ENCODE results near the gene HOGA1.

Gene HOGA1

DNA sequence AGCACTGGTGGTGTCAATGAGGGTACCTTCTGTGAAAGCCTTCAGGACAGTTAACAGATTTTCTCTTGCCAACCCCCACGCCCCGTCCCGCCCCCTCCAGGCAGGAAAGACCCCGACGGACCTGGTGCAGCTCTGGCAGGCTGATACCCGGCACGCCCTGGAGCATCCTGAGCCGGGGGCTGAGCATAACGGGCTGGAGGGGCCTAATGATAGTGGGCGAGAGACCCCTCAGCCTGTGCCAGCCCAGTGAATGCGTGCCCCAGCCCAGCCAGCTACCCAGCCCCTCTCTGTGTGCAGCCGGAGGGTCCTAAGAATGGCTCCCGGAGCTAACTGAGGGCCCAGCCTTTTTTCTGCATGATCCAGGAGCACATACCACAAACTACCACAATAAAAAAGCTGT is 713 bp upstream of the HOGA1 start:
- Histone ChIP-seq H4K20me1 (ENCODE audit: insufficient read depth) (no peaks in the 10 kb centered on the region), H3K4me3 (IDR thresholded peaks at IDR 0.05; ENCODE audit: insufficient read depth, low read depth, low read length) (no peak overlapping the region), H3K4me1 (ENCODE audit: low read depth, poor library complexity, severe bottlenecking) (no peaks in the 10 kb centered on the region), H3K27ac (no peak overlapping the region), H3K4me2 (no peak overlapping the region), H3K27me3 (ENCODE audit: insufficient read depth, low read depth) (no peaks in the 10 kb centered on the region), H3K9ac (no peak overlapping the region), H2AFZ (ENCODE audit: low read depth) (no peak overlapping the region), H3K79me2 (ENCODE audit: insufficient read depth, low read depth) (no peaks in the 10 kb centered on the region), H3K36me3 (ENCODE audit: insufficient read depth) (no peaks in the 10 kb centered on the region)
- TF ChIP-seq, protein P1, sequence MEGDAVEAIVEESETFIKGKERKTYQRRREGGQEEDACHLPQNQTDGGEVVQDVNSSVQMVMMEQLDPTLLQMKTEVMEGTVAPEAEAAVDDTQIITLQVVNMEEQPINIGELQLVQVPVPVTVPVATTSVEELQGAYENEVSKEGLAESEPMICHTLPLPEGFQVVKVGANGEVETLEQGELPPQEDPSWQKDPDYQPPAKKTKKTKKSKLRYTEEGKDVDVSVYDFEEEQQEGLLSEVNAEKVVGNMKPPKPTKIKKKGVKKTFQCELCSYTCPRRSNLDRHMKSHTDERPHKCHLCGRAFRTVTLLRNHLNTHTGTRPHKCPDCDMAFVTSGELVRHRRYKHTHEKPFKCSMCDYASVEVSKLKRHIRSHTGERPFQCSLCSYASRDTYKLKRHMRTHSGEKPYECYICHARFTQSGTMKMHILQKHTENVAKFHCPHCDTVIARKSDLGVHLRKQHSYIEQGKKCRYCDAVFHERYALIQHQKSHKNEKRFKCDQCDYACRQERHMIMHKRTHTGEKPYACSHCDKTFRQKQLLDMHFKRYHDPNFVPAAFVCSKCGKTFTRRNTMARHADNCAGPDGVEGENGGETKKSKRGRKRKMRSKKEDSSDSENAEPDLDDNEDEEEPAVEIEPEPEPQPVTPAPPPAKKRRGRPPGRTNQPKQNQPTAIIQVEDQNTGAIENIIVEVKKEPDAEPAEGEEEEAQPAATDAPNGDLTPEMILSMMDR (conservative IDR thresholded peaks at IDR 0.05; ENCODE audit: low read depth, low read length): no peak

DNA sequence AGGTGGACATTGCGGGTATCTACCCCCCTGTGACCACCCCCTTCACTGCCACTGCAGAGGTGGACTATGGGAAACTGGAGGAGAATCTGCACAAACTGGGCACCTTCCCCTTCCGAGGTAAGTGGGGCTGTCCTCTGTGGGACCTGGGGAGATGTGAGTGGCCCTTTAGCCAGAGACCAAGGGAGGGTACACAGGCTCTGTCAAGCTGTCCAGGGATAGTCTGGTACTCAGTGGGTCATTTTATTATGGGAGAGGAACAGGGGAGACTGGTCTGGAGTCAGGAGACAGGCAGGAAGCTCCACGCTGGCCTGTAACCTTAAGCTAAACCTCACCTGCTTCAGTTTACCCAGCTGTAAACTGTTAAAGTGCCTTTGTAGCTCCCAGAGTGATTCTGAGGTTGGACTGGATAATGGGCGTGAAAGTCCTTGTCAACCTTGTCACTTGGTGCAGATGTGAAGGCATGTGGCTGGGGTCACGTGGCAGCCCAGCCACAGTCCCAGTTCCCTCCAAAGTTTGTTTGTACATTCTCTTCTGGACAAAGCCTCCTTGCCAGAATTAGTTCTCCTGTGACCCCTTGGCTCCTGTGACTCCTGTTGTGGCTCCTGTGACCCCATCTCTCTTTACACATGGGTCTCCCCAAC is 729 bp downstream of the HOGA1 start:
- no peak overlapping the region for H3K27ac ChIP-seq
- no peak overlapping the region for H3K4me2 ChIP-seq
- H3K9ac ChIP-seq: no peak overlapping the region
- H3K4me1 ChIP-seq (ENCODE audit: low read depth, poor library complexity, severe bottlenecking): no peaks in the 10 kb centered on the region
- no peak overlapping the region for H2AFZ ChIP-seq (ENCODE audit: low read depth)
- no peaks in the 10 kb centered on the region for H3K79me2 ChIP-seq (ENCODE audit: insufficient read depth, low read depth)
- H3K4me3 ChIP-seq (IDR thresholded peaks at IDR 0.05; ENCODE audit: insufficient read depth, low read depth, low read length): no peak overlapping the region
- no peaks in the 10 kb centered on the region for H4K20me1 ChIP-seq (ENCODE audit: insufficient read depth)
- TF ChIP-seq, protein P1 (conservative IDR thresholded peaks at IDR 0.05; ENCODE audit: low read depth, low read length): no peak
- H3K27me3 ChIP-seq (ENCODE audit: insufficient read depth, low read depth): no peaks in the 10 kb centered on the region
- no peaks in the 10 kb centered on the region for H3K36me3 ChIP-seq (ENCODE audit: insufficient read depth)

DNA sequence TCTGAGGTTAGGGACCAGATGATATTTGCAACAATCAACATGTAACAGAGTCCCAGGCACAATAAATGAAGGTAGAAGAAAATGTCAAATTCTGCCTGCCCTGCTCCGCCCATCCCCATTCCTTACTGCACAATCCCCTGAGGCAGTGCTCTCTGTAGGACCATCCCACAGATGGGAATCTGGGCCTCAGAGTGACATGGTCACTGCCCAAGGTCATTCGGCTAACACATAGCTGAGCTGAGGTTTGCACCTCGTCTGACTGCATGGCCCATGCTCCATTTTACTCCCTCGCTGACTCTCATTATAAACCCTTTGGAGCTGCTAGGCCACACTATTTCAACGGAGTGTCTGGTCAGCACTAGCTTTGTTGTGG is 1.2 kb downstream of the HOGA1 start:
- Histone ChIP-seq H3K27me3 (ENCODE audit: insufficient read depth, low read depth) (no peaks in the 10 kb centered on the region), H3K36me3 (ENCODE audit: insufficient read depth) (no peaks in the 10 kb centered on the region), H2AFZ (ENCODE audit: low read depth) (no peak overlapping the region), H3K27ac (no peak overlapping the region), H3K4me1 (ENCODE audit: low read depth, poor library complexity, severe bottlenecking) (no peaks in the 10 kb centered on the region), H4K20me1 (ENCODE audit: insufficient read depth) (no peaks in the 10 kb centered on the region), H3K4me2 (no peak overlapping the region), H3K9ac (no peak overlapping the region), H3K79me2 (ENCODE audit: insufficient read depth, low read depth) (no peaks in the 10 kb centered on the region), H3K4me3 (IDR thresholded peaks at IDR 0.05; ENCODE audit: insufficient read depth, low read depth, low read length) (no peak overlapping the region)
- TF ChIP-seq, protein P1 (conservative IDR thresholded peaks at IDR 0.05; ENCODE audit: low read depth, low read length): no peak

DNA sequence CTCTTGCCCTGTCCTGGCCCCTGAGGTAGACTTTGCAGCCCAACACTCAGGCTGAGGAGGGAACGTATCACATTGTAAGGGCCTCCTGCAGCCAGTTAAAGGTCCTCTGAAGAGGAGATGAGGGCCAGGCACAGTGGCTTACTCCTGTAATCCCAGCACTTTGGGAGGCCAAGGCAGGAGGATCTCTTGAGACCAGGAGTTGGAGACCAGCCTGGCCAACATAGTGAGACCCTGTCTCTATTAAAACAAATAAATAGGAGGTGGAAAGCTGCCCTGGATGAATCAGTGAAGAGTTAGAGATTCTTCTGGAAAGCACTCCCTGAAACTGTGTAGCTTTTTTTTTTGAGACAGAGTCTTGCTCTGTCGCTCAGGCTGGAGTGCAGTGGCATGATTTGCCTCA is 3.0 kb downstream of the HOGA1 start:
- H3K79me2 ChIP-seq (ENCODE audit: insufficient read depth, low read depth): no peaks in the 10 kb centered on the region
- H4K20me1 ChIP-seq (ENCODE audit: insufficient read depth): no peaks in the 10 kb centered on the region
- no peak overlapping the region for H3K4me2 ChIP-seq
- H3K9ac ChIP-seq: no peak overlapping the region
- no peak overlapping the region for H2AFZ ChIP-seq (ENCODE audit: low read depth)
- TF ChIP-seq, protein P1 (conservative IDR thresholded peaks at IDR 0.05; ENCODE audit: low read depth, low read length): no peak
- no peaks in the 10 kb centered on the region for H3K36me3 ChIP-seq (ENCODE audit: insufficient read depth)
- H3K27me3 ChIP-seq (ENCODE audit: insufficient read depth, low read depth): no peaks in the 10 kb centered on the region
- no peaks in the 10 kb centered on the region for H3K4me1 ChIP-seq (ENCODE audit: low read depth, poor library complexity, severe bottlenecking)
- H3K4me3 ChIP-seq (IDR thresholded peaks at IDR 0.05; ENCODE audit: insufficient read depth, low read depth, low read length): no peak overlapping the region
- H3K27ac ChIP-seq: no peak overlapping the region
